Central memory CD4-positive, alpha-beta T cell (primary cell): ENCODE data around the gene ZNF653.
"Not testable (repeated sequence)": the region's sequence is repeated elsewhere in the genome, so short reads cannot be mapped to it uniquely, and the experiment has no call there.

ENCODE experiments used
- DNase-seq: peaks from one replicate; pipeline ENCODE4 v3.0.0; 2022

The ZNF653 gene

DNA sequence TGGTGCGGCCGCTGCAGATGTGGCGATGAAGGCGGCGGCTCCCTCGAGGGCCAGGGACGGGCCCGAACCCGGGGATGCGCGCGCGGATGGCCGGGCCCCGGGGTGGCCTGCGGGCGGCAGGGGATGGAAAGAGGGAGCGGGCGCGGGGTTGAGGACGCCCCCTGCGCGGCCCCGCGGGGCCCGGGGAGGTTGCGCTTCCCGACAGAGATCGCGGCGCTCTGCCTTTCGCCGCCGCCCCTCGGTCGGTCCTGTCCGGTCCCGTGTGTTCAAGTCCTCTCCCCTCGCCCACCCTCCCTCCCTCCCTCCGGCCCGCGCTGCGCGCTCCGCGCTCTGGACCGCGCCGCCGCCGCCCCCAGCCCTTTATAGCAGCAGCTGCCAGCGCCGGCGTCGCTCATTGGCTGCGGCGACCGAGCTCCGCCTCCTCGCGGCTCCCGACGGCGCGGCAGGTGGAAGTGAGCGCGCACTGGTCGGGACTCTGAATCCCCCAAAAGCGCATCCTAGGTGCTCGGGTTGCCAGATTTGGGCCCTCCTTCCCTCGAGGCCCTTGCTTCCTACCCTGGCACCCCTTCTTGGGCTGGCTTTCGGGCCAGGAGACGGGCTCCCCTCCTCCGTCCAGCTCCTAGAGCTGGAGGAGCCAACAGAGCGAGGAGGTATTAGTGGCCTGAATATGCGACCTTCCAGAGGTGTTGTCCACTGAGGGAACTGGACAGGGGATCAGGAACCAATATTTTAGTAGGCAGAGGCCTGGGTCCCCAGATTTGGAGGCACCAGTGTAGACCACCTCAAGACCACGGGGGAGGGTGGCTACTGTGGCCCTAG is 24.7 kb downstream of the ZNF653 start, which contains the start of gene ELAVL3:
Gene ELAVL3 (minus strand): TSS at position 332 of the 819 bp plus-strand sequence. CDS start 438 bp downstream, outside the sequence.
- DNase-seq, result no peak

DNA sequence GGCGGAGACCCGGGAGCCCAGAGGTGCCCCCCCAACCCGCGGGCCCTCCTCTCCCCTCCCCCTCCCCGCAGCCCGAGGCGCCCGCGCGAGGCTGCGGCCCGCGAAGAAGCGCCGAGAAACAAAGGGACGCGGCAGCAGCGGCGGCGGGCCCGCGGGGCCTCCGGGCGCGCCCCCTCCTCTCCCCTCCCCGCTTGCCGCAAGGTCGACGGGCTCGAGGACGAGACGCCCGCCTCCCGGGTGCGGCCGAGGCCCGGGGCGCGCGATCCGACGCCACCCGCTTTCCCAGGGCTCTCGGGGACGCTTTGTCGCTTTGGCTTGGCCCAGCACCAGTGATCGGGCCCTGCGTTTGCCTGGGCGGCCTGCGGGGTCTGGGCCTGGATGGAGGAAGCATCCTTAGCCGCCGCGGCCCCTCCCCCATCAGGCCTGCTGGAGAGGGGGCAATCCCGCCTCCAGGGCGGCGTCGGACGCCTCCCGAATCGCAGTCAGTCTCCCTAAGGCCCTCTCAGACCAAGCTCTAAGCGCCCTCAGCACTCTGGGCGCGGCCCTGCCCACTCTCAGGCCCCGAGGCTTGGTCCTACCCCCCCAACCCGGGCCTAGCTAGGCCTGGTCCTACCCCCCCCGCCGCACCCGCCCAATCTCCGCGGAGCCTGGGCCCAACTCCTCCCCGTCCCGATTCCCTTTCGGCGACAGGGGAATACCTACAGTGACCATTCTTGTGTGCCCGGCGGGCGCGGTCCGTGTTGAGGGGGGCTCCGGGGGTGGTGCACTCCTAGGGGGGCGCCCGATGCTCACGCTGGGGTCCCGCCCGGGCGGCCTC is 25.5 kb downstream of the ZNF653 start:
- DNase-seq, result no peak

DNA sequence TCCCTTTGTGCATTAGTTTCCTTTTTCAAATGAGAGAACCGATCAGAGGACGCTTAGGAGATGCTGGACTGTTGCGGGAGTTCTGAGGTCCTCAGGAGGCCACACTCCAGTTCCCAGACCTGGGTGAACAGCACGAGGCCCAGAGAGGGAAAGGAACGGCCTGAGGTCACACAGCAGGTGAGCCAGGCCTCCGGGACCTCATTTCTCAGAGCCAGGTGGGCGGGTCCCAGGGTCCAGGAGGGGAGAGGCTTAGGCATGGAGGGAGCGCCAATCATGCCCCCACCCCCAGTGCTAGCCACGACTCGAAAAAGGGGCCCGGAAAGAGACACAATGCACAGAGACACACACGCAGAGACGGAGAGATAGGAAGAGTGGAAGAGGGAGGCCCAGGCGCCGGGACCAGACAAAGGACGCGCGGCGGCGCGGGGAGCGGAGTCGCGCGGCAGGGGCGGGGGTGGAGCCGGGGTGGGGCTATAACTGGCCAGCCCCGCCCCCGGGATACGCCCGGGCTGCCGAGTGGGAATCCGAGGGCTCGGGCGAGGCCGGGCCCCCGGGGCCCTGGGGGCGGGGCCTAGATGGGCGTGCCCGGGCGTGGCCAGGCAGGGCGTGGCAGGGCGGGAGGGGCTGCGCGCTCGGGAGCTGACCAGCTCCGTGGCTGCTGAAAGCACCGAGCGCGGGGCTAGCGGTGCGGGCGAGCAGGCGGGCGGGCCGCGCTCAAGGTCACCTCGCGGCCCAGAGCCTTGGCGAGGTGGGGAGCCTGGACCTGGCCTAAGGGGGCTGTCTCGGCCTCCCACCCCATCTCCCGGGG is 26.3 kb downstream of the ZNF653 start:
- DNase-seq, result no peak

DNA sequence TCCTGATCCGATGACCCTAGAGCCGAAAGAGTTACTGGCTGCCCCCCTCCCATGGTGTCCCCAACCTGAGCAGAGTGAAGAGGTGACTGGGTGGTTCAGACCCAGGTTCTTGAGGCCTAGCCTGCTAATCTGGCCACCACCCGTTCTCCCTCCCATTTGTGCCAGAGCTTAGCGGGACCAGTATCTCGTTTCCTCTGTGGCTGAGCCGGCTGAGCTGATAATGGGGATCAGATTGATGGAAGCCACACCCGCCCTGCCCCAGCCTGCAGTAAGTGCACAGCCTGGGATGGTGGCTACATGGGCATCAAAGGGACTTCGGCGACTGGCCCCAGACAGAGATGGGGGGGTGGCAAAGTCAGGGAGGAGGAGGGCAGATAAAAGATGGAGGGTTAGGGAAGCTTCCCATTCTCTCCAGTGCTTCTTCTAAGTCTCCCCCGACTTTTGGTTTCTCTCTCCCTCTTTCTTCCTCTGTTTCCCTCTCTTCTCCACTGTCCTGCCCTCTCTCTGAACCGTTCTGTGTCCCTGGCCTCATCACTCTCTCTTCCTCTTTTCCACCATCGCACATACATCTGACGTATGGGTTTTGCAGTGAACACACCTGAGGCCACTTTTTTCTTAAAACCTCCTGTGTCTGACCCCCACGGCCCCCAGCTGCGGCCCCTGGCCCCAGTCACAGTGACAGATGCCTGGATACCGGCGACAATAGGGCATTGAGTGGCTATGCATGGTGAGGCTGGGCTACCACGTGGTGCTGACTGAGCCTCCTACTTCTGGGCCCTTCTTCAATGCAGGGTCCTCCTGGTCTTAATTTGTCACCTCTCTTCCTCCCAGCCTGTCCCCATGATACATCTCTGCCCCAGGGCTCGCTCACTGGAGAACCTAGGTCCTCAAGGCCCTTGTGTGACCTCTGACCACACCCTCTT is 27.2 kb downstream of the ZNF653 start:
- DNase-seq, result no peak

DNA sequence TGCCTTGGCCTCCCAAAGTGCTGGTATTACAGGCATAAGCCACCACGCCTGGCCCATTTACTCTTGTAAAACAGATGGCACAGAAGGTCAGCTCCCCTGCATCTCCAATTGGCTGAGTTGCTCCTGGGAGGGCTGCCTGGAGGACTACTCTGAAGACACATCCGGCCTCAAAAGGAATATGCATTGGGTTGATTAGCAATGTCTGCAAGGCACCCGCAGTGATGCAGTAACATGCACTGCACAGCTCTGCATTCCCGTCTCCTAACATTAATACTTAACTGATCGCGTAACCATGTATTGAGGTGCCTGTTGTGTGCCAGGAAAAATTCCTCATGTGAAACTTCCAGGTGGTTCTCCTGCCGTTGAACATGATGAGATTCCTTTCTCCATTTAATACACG is 29.8 kb downstream of the ZNF653 start:
- DNase-seq, result no peak

DNA sequence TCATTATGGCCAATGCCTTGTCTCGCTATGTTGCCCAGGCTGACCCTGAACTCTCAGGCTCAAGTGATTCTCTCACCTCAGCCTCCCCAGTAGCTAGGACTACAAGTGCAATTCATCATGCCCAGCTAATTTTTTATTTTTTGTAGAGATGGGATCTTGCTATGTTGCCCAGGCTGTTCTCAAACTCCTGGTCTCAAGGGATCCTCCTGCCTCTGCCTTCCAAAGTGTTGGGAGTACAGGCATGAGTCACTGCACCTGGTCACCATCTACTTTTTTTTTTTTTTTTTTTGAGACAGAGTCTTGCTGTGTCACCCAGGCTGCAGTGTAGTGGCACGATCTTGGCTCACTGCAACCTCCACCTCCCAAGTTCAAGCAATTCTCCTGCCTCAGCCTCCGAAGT is 30.3 kb downstream of the ZNF653 start:
- DNase-seq, result not testable (repeated sequence)

DNA sequence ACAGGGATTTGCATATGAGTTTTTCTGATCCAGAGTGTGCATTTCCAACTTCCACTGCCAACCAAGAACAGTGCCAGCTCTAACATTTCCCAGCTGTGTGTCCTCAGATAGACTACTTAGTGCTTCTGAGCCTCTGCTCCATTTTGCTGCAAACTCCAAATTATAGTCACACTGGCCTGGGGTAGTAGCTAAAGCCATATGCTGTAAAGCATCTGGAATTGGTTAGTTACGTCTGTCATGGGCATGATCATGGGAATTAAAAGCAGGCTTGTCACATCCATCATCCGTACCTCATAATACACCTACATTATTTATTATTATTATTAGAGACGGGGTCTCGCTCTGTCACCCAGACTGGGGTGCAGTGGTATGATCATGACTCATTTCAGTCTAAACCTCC is 31.9 kb downstream of the ZNF653 start:
- no peak for DNase-seq

DNA sequence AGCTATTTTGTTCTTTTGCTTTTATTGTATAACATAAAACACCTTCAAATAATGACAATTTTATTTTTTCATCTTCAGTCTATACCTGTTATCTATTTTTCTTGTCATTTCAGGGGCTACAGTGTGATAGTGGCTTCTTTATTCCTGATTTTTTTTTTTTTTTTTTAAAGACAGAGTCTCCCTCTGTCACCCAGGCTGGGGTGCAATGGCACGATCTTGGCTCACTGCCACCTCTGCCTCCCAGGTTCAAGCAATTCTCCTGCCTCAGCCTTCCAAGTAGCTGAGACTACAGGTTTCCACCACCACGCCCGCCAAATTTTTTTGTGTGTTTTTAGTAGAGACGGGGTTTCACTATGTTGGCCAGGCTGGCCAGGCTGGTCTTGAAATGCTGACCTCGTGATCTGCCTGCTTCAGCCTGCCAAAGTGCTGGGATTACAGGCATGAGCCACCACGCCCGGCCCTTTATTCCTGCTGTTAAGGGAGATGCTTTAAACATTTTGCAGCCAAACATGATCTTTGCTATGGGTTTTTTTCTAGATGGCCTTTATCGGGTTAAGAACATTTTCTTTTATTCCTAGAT is 37.3 kb downstream of the ZNF653 start:
- DNase-seq, result not testable (repeated sequence)

DNA sequence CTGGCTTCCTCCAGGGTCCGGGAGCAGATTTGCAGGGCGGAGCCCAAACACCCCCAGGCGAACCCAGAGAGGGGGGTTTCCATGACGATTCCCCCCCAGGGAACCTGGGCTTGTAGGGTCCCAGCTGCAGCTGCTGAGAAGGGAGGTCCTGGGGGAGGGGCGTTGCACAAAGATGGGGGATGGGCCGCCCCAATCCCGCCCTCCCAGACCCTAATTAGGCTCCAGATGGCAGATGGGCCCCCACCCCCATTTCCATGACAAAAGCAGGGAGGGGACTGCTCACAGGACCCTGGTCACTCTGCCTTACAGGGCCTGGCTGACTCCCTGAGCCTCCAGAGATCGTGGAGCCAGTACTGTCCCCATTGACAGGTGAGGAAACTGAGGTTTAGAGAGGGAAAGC is 40.0 kb downstream of the ZNF653 start:
- DNase-seq, result no peak

DNA sequence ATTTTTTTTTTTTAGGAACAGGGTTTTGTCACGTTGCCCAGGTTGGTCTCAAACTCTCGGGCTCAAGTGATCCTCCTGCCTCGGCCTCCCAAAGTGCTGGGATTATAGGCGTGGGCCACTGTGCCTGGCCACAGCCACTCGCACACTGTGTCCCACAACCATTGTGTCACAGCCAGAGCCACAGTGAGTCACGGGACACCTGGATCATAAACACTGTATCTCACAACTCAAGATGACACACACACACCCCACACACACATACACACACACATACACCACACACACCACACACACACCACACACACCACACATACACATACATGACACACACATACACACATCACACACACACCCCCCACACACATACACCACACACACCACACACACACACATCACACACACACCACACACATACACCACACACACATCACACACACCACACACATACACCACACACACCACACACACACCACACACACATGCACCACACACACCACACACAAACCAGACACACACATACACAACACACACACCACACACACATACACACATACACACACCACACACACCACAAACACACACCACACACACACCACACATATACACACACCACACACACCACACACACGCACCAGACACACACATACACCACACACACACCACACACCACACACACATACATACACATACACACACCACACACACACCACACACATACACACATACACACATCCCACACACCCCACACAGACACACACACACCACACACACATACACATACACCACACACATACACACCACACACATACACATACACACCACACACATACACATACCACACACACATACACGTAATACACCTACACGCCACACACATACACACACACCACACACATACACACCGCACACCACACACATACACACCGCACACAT is 41.0 kb downstream of the ZNF653 start:
- DNase-seq, result no peak

DNA sequence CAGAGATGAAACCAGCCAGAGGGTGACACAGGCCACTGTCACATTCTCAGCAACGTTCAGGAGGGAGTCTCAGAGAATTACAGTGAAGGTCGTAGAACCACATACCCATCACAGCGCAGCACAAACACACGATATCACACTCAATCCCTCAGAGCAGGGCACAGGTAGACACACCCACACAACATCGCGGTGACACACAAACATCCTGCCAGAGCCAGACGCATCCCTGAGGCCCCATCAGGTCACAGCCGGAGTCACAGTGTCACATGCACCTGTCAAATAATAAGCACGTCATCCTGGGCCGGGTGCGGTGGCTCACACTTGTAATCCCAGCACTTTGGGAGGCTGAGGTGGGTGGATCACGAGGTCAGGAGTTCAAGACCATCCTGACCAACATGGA is 42.2 kb downstream of the ZNF653 start:
- DNase-seq, result peak; percentile 24

DNA sequence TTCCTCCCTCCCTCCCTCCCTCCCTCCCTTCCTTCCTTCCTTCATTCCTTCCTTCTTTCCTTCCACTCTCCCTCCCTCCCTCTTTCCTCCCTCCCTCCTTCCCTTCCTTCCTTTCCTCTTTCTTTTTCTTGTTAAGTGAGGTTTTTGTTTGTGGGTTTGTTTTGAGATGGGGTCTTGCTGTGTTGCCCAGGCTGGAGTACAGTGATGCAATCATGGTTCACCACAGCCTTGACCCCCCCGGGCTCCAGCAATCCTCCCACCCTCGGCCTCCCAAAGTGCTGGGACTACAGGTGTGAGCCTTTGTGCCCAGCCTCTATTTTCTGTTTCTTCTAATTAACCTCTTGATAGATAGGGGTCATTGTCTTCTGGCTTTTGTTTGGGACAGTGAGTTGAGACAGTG is 44.2 kb downstream of the ZNF653 start:
- DNase-seq, result no peak

DNA sequence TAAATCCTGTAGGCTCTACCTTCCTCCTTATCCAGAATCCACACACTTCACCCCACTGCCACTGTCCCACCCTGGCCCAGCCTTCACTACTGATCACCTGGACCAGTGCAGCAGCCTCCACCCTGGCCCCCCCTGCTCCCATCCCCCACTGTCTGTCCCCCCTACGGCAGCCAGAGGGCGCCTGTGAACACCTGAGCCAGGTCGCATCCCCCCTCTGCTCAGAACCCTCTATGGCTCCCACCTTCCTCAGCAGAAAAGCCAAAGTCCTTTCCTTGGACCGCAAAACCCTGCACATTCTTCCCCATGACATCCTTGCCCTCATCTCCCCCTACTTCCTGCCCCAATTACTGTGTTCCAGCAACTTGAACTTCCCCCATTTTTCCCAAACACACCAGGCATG is 45.4 kb downstream of the ZNF653 start:
- no peak for DNase-seq

DNA sequence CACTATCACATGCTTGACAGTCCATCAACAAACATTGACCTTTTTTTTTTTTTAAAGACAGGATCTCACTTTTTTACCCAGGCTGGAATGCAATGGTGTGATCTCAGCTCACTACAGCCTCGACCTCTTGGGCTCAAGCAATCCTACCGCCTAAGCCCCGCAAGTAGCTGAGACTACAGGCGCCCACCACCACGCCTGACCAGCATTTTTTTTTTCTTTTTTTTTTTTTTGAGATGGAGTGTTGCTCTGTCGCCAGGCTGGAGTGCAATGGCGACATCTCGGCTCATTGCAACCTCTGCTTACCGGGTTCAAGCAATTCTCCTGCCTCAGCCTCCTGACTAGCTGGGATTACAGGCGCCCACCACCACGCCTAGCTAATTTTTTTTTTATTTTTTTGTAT is 46.7 kb downstream of the ZNF653 start:
- not testable (repeated sequence) for DNase-seq

DNA sequence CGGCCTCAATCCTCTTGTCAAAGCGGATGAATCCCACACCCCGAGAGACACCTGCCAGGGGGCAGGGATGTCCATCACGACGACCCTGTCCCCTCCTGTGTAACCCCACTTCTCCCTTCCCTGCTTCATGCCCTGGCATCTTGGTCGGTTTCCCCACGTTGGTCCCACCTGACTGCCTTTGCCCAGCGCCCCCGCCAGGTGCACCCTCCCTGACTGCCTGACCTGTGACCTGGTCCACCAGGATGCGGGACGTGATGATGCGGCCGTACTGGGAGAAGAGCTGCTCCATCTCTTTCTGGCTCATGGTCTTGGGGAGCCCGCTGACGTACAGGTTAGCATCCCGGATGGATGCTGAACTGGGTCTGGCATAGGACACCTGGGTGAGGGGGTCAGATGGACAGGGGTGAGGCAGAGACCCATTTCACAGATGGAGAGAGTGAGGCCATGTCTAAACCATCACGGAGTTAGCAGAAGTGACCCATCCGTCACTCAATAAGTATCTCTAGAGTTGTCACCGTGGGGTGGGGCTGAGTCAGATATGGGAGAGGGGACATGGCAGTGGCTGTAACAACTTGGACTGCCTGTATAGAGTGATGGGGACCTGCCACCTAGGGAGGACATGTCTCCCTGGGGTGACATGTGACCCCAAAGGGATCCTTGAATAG is 47.3 kb downstream of the ZNF653 start:
- DNase-seq, result no peak

DNA sequence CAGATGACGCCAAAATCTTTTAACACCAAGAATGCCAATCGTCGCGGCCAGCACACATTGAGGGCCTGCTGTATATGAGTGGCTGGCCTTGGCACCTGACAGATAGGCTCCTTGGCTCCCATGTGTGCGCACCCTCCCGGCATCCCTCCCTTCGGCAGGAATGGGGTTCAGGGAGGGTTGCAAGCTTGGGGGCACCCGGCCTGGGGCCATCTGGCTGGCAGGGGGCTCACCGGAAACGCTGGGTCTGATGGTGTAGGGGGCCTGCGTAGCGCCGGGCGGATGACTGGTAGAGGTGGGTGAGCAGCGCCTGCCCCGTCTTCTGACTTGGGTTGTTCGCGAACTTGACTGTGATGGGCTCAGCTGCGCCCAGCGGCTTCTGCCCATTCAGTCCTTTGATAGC is 47.8 kb downstream of the ZNF653 start:
- DNase-seq, result no peak

DNA sequence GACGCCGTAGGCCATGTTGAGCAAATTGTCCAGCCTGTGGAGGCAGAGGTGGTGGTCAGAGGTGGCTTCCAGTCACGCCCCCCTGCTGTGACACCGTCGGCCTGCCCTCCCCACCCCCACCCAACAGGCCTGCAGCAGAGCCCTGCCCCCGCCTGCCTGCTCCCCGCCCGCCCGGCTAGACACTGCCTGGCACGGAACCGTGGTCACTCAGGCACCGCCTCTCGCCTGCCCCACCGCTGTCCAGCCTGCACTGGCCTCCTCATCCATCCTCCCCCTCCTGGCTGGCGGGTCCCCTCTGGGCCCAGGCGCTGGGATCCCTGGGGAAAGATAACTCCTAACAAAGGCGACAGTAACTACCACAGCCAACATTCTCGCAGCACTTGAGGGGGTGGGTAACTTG is 48.5 kb downstream of the ZNF653 start:
- no peak for DNase-seq

DNA sequence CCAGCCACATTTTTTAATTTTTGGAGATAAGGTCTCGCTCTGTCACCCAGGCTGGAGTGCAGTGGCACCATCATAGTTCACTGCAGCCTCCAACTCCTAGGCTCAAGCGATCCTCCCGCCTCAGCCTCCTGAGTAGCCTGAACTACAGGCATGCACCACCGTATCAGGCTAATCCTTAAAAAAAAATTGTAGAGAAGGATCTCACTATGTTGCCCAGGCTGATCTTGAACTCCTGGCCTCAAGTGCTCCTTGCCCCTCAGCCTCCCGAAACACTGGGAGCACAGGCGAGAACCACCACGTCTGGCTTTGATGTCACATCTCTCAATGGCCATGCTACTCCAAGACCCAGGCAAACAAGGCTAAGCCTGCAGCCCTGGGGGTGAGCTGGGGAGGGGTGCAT is 49.0 kb downstream of the ZNF653 start:
- DNase-seq, result no peak

DNA sequence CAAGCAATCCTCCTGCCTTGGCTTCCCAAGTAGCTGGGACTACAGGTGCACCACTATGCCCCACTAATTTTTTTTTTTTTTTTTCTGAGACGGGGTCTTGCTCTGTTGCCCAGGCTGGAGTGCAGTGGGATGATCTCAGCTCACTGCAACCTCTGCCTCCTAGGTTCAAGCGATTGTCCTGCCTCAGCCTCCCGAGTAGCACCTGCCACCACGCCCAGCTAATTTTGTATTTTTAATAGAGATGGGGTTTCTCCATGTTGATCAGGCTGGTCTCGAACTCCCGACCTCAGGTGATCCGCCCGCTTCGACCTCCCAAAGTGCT is 50.4 kb downstream of the ZNF653 start:
- DNase-seq, result not testable (repeated sequence)
